Liver (tissue), 9 donors: ENCODE measurements around the gene VSIG2. TPM values are rescaled to one million over a fixed set of nuclear protein-coding genes. Genes with fewer than 3 reads are reported as not detected.

Experiments used
- DNase-seq: peaks from one replicate; pipeline ENCODE4 v3.0.0-alpha.2; 2017; ENCODE audit warnings: low spot score
- H3K27ac ChIP-seq, 2 donors: one replicate each; pipeline ENCODE4 v1.7.0; 2013; ENCODE audit warnings: inconsistent platforms in 2 of 2, low read length in 2 of 2, control low read depth in 1 of 2, low read depth in 1 of 2, mild to moderate bottlenecking in 1 of 2
- H3K27me3 ChIP-seq, 4 donors: one replicate each; pipeline versions ENCODE4 v1.6.1 to v1.7.0; 2013; ENCODE audit warnings: low read length in 3 of 4, inconsistent platforms in 1 of 4, mild to moderate bottlenecking in 1 of 4, moderate library complexity in 1 of 4; ENCODE audit not compliant: control insufficient read depth in 4 of 4, insufficient read depth in 4 of 4
- H3K36me3 ChIP-seq, 4 donors: one replicate each; pipeline versions ENCODE4 v1.6.1 to v1.7.0; 2013; ENCODE audit warnings: low read length in 3 of 4, mild to moderate bottlenecking in 3 of 4, low read depth in 1 of 4, moderate library complexity in 1 of 4; ENCODE audit not compliant: control insufficient read depth in 4 of 4, insufficient read depth in 3 of 4
- H3K4me1 ChIP-seq, 4 donors: one replicate each; pipeline versions ENCODE4 v1.6.1 to v1.7.0; 2013; ENCODE audit warnings: low read length in 3 of 4, mild to moderate bottlenecking in 3 of 4, moderate library complexity in 1 of 4; ENCODE audit not compliant: control insufficient read depth in 4 of 4, insufficient read depth in 4 of 4
- H3K4me3 ChIP-seq, 3 donors: one replicate each; pipeline versions ENCODE4 v1.6.1 to v1.7.0; 2013; ENCODE audit warnings: low read length in 3 of 3, control low read depth in 1 of 3, low read depth in 1 of 3, mild to moderate bottlenecking in 1 of 3
- H3K9ac ChIP-seq, 2 donors: one replicate each; pipeline ENCODE4 v1.7.0; 2013; ENCODE audit warnings: low read length in 2 of 2, mild to moderate bottlenecking in 2 of 2, moderate library complexity in 2 of 2, control low read depth in 1 of 2, low read depth in 1 of 2
- H3K9me3 ChIP-seq, 4 donors: one replicate each; pipeline versions ENCODE4 v1.6.1 to v1.7.0; 2013; ENCODE audit warnings: low read length in 3 of 4; ENCODE audit not compliant: control insufficient read depth in 4 of 4
- CTCF ChIP-seq: fragments of 150-350 bp; IDR thresholded peaks from 2 replicates; pipeline ENCODE4 v1.5.1; 2017; ENCODE audit warnings: improper control_type of control experiment, low read depth, low read length; ENCODE audit not compliant: missing input control
- EGR1 ChIP-seq, 2 donors: IDR thresholded peaks; 2 replicates each; pipeline ENCODE4 v1.6.1; 2016 to 2018; ENCODE audit warnings: antibody characterized with exemption in 2 of 2, low read depth in 2 of 2
- FOXA1 ChIP-seq: IDR thresholded peaks from 2 replicates; pipeline ENCODE4 v1.6.1; 2016; ENCODE audit warnings: antibody characterized with exemption
- FOXA2 ChIP-seq: IDR thresholded peaks from 2 replicates; pipeline ENCODE4 v1.6.1; 2016; ENCODE audit warnings: antibody characterized with exemption
- GABPA ChIP-seq, 2 donors: IDR thresholded peaks in 1 of 2; conservative IDR thresholded peaks in 1 of 2; 2 replicates each; pipeline ENCODE4 v1.6.1; 2016; ENCODE audit warnings: antibody characterized with exemption in 2 of 2, mild to moderate bottlenecking in 1 of 2, moderate library complexity in 1 of 2
- HNF4A ChIP-seq, 2 donors: conservative IDR thresholded peaks; 2 replicates each; pipeline ENCODE4 v1.6.1; 2016; ENCODE audit warnings: antibody characterized with exemption in 2 of 2, mild to moderate bottlenecking in 2 of 2
- HNF4G ChIP-seq: IDR thresholded peaks from 2 replicates; pipeline ENCODE4 v1.6.1; 2016; ENCODE audit warnings: antibody characterized with exemption
- JUND ChIP-seq, 2 donors: IDR thresholded peaks; 2 replicates each; pipeline ENCODE4 v1.6.1; 2016; ENCODE audit warnings: antibody characterized with exemption in 2 of 2
- MAX ChIP-seq: IDR thresholded peaks from 2 replicates; pipeline ENCODE4 v1.6.1; 2016; ENCODE audit warnings: antibody characterized with exemption
- NR2F2 ChIP-seq: IDR thresholded peaks from 2 replicates; pipeline ENCODE4 v1.6.1; 2016; ENCODE audit warnings: antibody characterized with exemption
- RAD21 ChIP-seq, 2 donors: IDR thresholded peaks; 2 replicates each; pipeline ENCODE4 v1.6.1; 2016; ENCODE audit warnings: antibody characterized with exemption in 2 of 2, mild to moderate bottlenecking in 2 of 2
- REST ChIP-seq: IDR thresholded peaks from 2 replicates; pipeline ENCODE4 v1.6.1; 2016; ENCODE audit warnings: antibody characterized with exemption, mild to moderate bottlenecking
- RXRA ChIP-seq, 2 donors: IDR thresholded peaks; 2 replicates each; pipeline ENCODE4 v1.6.1; 2017 to 2018; ENCODE audit warnings: antibody characterized with exemption in 2 of 2, mild to moderate bottlenecking in 1 of 2
- SP1 ChIP-seq: IDR thresholded peaks from 2 replicates; pipeline ENCODE4 v1.6.1; 2018; ENCODE audit warnings: antibody characterized with exemption, mild to moderate bottlenecking
- TAF1 ChIP-seq: conservative IDR thresholded peaks from 2 replicates; pipeline ENCODE4 v1.6.1; 2016; ENCODE audit warnings: antibody characterized with exemption, mild to moderate bottlenecking
- YY1 ChIP-seq: IDR thresholded peaks from 2 replicates; pipeline ENCODE4 v1.6.1; 2016; ENCODE audit warnings: antibody characterized with exemption, mild to moderate bottlenecking
- ZBTB33 ChIP-seq: IDR thresholded peaks from 2 replicates; pipeline ENCODE4 v1.6.1; 2016; ENCODE audit warnings: antibody characterized with exemption
- WGBS: extraction: QIAGEN DNeasy Blood & Tissue Kit; methylation state at CpG from one replicate; pipeline ENCODE4 v1.1.7; 2013; 5-methylcytosine and 5-hydroxymethylcytosine counted together
- polyA plus RNA-seq, 2 donors: library from polyadenylated mRNA; stranded (reverse) in 1 of 2; unstranded in 1 of 2; fragments of 200-250 nt in 1 of 2; fragments of >200 nt in 1 of 2; fragmentation: Nextera tagmentation in 1 of 2; extraction: Ambion mirVana in 1 of 2; gene quantifications; one replicate each; pipeline versions ENCODE4 v1.2.1 to v1.2.3, GENCODE V29; 2013 to 2015
- total RNA-seq, 2 donors: library from RNA; depleted of rRNA; stranded (reverse); fragments of >200 nt; gene quantifications; one replicate each; pipeline ENCODE4 v1.2.3, GENCODE V29; 2014
- TF ChIP-seq, protein P1 (sequence below): IDR thresholded peaks from 2 replicates; pipeline ENCODE4 v1.6.1; 2016; ENCODE audit warnings: antibody characterized with exemption
- donor health status: healthy.
- donor health status: healthy.
- donor health status: healthy.
- donor health status: healthy.
- donor health status: healthy.

Gene VSIG2
- total and polyA plus RNA-seq, 4 donors, result 0.51 to 1.3 (median 0.75) TPM; not detected in 1

DNA sequence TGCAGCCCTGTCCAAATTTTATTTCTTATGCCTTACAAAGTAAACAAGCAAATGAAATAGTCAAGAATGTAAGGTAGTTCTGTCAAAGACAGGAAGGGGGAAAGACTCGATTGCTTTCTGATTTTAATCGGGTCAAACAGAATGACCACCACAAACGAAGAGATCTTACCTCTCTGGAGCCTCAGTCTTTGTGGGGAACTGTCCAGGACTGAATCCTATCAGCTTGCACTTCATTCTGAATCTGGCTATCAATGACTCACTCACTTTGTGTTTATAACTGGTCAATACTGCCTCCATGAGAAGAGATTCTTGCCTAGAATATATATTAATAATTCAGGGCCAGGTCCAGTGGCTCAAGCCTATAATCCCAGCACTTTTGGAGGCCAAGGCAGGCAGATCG, 30.9 kb upstream of the VSIG2 start:
- 96% methylated on average over 4 of the region's 4 CpGs for WGBS
- Histone ChIP-seq H3K4me3 (no peak overlapping the region), H3K27ac (no peak overlapping the region), H3K9ac (no peak overlapping the region), H3K36me3 (no peaks in the 10 kb centered on the region), H3K9me3 (no peaks in the 10 kb centered on the region), H3K4me1 (peaks cover 0 to 2% (median 0%) of the 10 kb centered on the region in 4 donors), H3K27me3 (no peaks in the 10 kb centered on the region)
- no peak for TF ChIP-seq TAF1
- no peak for TF ChIP-seq FOXA1
- TF ChIP-seq RXRA (IDR thresholded peaks at IDR 0.05), result no peak
- no peak for TF ChIP-seq GABPA (IDR thresholded peaks at IDR 0.05 in 1 of 2, conservative IDR thresholded peaks at IDR 0.05 in 1 of 2)
- TF ChIP-seq MAX, result no peak
- TF ChIP-seq HNF4G, result no peak
- no peak for DNase-seq

- Histone ChIP-seq H3K27me3 (no peaks in the 10 kb centered on the region), H3K4me3 (no peak overlapping the region), H3K9ac (no peak overlapping the region), H3K36me3 (no peaks in the 10 kb centered on the region), H3K4me1 (no peaks in the 10 kb centered on the region), H3K27ac (no peak overlapping the region), H3K9me3 (no peaks in the 10 kb centered on the region)
- TF ChIP-seq GABPA (IDR thresholded peaks at IDR 0.05 in 1 of 2, conservative IDR thresholded peaks at IDR 0.05 in 1 of 2) (no peak), NR2F2 (no peak), FOXA2 (no peak), EGR1 (IDR thresholded peaks at IDR 0.05; ENCODE audit: low read depth in 2 of 2) (no peak), RAD21 (IDR thresholded peaks at IDR 0.05) (no peak), REST (no peak), TAF1 (no peak), ZBTB33 (no peak), HNF4A (conservative IDR thresholded peaks at IDR 0.05) (no peak), HNF4G (no peak), RXRA (IDR thresholded peaks at IDR 0.05) (no peak), FOXA1 (no peak), CTCF (no peak), MAX (no peak), JUND (IDR thresholded peaks at IDR 0.05) (no peak), SP1 (no peak), YY1 (no peak)
- TF ChIP-seq, protein P1, sequence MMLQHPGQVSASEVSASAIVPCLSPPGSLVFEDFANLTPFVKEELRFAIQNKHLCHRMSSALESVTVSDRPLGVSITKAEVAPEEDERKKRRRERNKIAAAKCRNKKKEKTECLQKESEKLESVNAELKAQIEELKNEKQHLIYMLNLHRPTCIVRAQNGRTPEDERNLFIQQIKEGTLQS, result no peak
- WGBS, result 86% methylated on average over 1 of the region's 1 CpG
- DNase-seq, result no peak
Measured at GRCh38 chr11:124779568-124779967, 27.5 kb upstream of the VSIG2 start.
